G401 (cell line): ENCODE data around the gene ZBTB17. TPM values are rescaled to one million over a fixed set of nuclear protein-coding genes. Genes with fewer than 3 reads are reported as not detected.
A peak's percentile ranks its signal among the peaks of the same experiment; 100 is the strongest.
"Not testable (repeated sequence)": the region's sequence is repeated elsewhere in the genome, so short reads cannot be mapped to it uniquely, and the experiment has no call there.

Experiments used
- DNase-seq: peaks from one replicate; pipeline ENCODE4 v3.0.0-alpha.2; 2015; ENCODE audit warnings: low spot score
- in situ Hi-C: cut with HindIII; loops from 2 replicates; pipeline ENCODE4 v1.10.0; 2016; ENCODE audit warnings: low sequenced_read_pairs, mixed read lengths
- total RNA-seq: library from RNA; depleted of rRNA; stranded (reverse); fragments of >200 nt; shearing (Covaris generic); gene quantifications from 2 replicates; pipeline ENCODE4 v1.2.3, GENCODE V29; 2014

Gene ZBTB17
- total RNA-seq, 1 experiment from 2014 or later: 32.8 TPM

GRCh38 chr1:15931884-15932283 lies 44.0 kb downstream of the ZBTB17 start:
- in situ Hi-C loops: no loop called here

GRCh38 chr1:15931401-15931800 lies 44.5 kb downstream of the ZBTB17 start:
- DNase-seq: no peak
- in situ Hi-C loops: no loop called here

More at GRCh38 chr1:15931884-15932283, 44.0 kb downstream of the ZBTB17 start:
- no peak for DNase-seq

GRCh38 chr1:15928971-15929965 lies 46.6 kb downstream of the ZBTB17 start:
- in situ Hi-C loops: no loop called here

GRCh38 chr1:15926448-15926847 lies 49.5 kb downstream of the ZBTB17 start:
- in situ Hi-C loops, DNase-seq: not testable (repeated sequence)

More at GRCh38 chr1:15928971-15929965, 46.6 kb downstream of the ZBTB17 start:
- DNase-seq: peak; percentile 94

- in situ Hi-C loops: no loop called here
- no peak for DNase-seq
These were observed 52.7 kb downstream of the ZBTB17 start for GRCh38 chr1:15923241-15923640.

GRCh38 chr1:15918962-15919715 lies 56.8 kb downstream of the ZBTB17 start:
- in situ Hi-C loops: no loop called here
- DNase-seq: no peak

GRCh38 chr1:15916916-15917315 lies 59.0 kb downstream of the ZBTB17 start:
- in situ Hi-C loops: no loop called here
- no peak for DNase-seq

- DNase-seq: no peak
- in situ Hi-C loops: no loop called here
These were observed 59.5 kb downstream of the ZBTB17 start for GRCh38 chr1:15916417-15916816.

GRCh38 chr1:15915991-15916390 lies 59.9 kb downstream of the ZBTB17 start:
- in situ Hi-C loops: no loop called here

GRCh38 chr1:15913607-15914006 lies 62.3 kb downstream of the ZBTB17 start:
- DNase-seq, in situ Hi-C loops: not testable (repeated sequence)

More at GRCh38 chr1:15915991-15916390, 59.9 kb downstream of the ZBTB17 start:
- DNase-seq: no peak

- in situ Hi-C loops: no loop called here
- no peak for DNase-seq
These were observed 64.0 kb downstream of the ZBTB17 start for GRCh38 chr1:15911927-15912326.

GRCh38 chr1:15911141-15911540 lies 64.8 kb downstream of the ZBTB17 start:
- in situ Hi-C loops: no loop called here
- DNase-seq: no peak

- in situ Hi-C loops: no loop called here
- no peak for DNase-seq
These were observed 67.3 kb downstream of the ZBTB17 start for GRCh38 chr1:15908597-15908996.

- in situ Hi-C loops: no loop called here
- no peak for DNase-seq
These were observed 73.0 kb downstream of the ZBTB17 start for GRCh38 chr1:15902882-15903281.

GRCh38 chr1:15900662-15901279 lies 75.1 kb downstream of the ZBTB17 start:
- in situ Hi-C loops: no loop called here
- DNase-seq: no peak

GRCh38 chr1:15899266-15899665 lies 76.6 kb downstream of the ZBTB17 start:
- in situ Hi-C loops: no loop called here
- no peak for DNase-seq

- in situ Hi-C loops, DNase-seq: not testable (repeated sequence)
These were observed 78.9 kb downstream of the ZBTB17 start for GRCh38 chr1:15896841-15897610.

GRCh38 chr1:15895233-15895632 lies 80.7 kb downstream of the ZBTB17 start:
- in situ Hi-C loops: no loop called here
- DNase-seq: no peak
